ENCODE measurements around the gene TMEM42. TPM values are rescaled to one million over a fixed set of nuclear protein-coding genes. Genes with fewer than 3 reads are reported as not detected.
"Not testable (repeated sequence)": the region's sequence is repeated elsewhere in the genome, so short reads cannot be mapped to it uniquely, and the experiment has no call there.

TMEM42 gene
- 10 to 100 TPM; 12.1 to 16.9 TPM for total RNA-seq
- 18.1 TPM for polyA plus RNA-seq (2013, experiment 1 of 2)
- 16.3 TPM for polyA plus RNA-seq (2013, experiment 2 of 2)
- long read RNA-seq, experiment 1, transcript TMEM42-201 (3 exons, 1,026 nt), result major isoform, 8 of 15 reads
- long read RNA-seq, experiment 1, partial matches to known transcripts, result 0 of 15 reads
- long read RNA-seq, experiment 1, other reads (novel, unspliced or antisense), result 7 of 15 reads
- long read RNA-seq, experiment 2, partial matches to known transcripts, result 0 of 17 reads
- long read RNA-seq, experiment 2, other reads (novel, unspliced or antisense), result 10 of 17 reads
- long read RNA-seq, experiment 3, partial matches to known transcripts, result 0 of 4 reads
- long read RNA-seq, experiment 3, other reads (novel, unspliced or antisense), result 3 of 4 reads
- long read RNA-seq, experiment 4, transcript TMEM42-201 (3 exons, 1,026 nt), result major isoform, 9 of 32 reads
- long read RNA-seq, experiment 4, partial matches to known transcripts, result 0 of 32 reads
- long read RNA-seq, experiment 4, other reads (novel, unspliced or antisense), result 22 of 32 reads

GRCh38 chr3:44861412-44862225 lies at the start of gene TMEM42:
Gene TMEM42 (plus strand): TSS chr3:44861912. CDS start chr3:44861925, 13 bp downstream.
- 18 to 81% methylated on average over 20 to 91 of the region's 91 CpGs for WGBS, 2 experiments (ENCODE audit: insufficient coverage in 1 of 2, insufficient read length in 1 of 2)
- H3K4me1 Mint-ChIP-seq, result no peaks in the 10 kb centered on the region

GRCh38 chr3:44814751-44815150 lies 47.0 kb upstream of the TMEM42 start:
- TF ChIP-seq, protein P1, sequence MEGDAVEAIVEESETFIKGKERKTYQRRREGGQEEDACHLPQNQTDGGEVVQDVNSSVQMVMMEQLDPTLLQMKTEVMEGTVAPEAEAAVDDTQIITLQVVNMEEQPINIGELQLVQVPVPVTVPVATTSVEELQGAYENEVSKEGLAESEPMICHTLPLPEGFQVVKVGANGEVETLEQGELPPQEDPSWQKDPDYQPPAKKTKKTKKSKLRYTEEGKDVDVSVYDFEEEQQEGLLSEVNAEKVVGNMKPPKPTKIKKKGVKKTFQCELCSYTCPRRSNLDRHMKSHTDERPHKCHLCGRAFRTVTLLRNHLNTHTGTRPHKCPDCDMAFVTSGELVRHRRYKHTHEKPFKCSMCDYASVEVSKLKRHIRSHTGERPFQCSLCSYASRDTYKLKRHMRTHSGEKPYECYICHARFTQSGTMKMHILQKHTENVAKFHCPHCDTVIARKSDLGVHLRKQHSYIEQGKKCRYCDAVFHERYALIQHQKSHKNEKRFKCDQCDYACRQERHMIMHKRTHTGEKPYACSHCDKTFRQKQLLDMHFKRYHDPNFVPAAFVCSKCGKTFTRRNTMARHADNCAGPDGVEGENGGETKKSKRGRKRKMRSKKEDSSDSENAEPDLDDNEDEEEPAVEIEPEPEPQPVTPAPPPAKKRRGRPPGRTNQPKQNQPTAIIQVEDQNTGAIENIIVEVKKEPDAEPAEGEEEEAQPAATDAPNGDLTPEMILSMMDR (conservative IDR thresholded peaks at IDR 0.05), result no peak
- no peak overlapping the region for H3K27ac ChIP-seq (ENCODE audit: low read depth, low read length)
- H3K27me3 ChIP-seq (ENCODE audit: control insufficient read depth, insufficient read depth, low read length, poor library complexity, severe bottlenecking), result no peaks in the 10 kb centered on the region
- no peak overlapping the region for H3K4me3 Mint-ChIP-seq
- H3K36me3 ChIP-seq (ENCODE audit: control insufficient read depth, insufficient read depth, low read length), result peaks cover 39% of the 10 kb centered on the region
- no peak overlapping the region for H3K9ac ChIP-seq (ENCODE audit: extremely low read depth, low read length, poor library complexity, severe bottlenecking)
- no peaks in the 10 kb centered on the region for H3K4me1 Mint-ChIP-seq
- no peaks in the 10 kb centered on the region for H3K4me1 ChIP-seq (ENCODE audit: control insufficient read depth, insufficient read depth, low read length)
- no peak overlapping the region for H3K27ac Mint-ChIP-seq
- H3K9me3 ChIP-seq (ENCODE audit: control insufficient read depth, low read length), result no peaks in the 10 kb centered on the region
- H3K27me3 Mint-ChIP-seq (ENCODE audit: insufficient read depth), result no peaks in the 10 kb centered on the region
- no peak for DNase-seq
- peaks cover 72% of the 10 kb centered on the region for H3K36me3 Mint-ChIP-seq (ENCODE audit: low read depth)
- no peak overlapping the region for H3K4me3 ChIP-seq (ENCODE audit: low read length)
- peaks cover 34% of the 10 kb centered on the region for H3K9me3 Mint-ChIP-seq
- 93 to 100% methylated on average over 2 to 6 of the region's 6 CpGs for WGBS, 2 experiments (ENCODE audit: insufficient coverage in 1 of 2, insufficient read length in 1 of 2)

More at GRCh38 chr3:44861412-44862225, at the start of gene TMEM42:
- DNase-seq, result peak; percentile 97
- TF ChIP-seq, protein P1 (conservative IDR thresholded peaks at IDR 0.05), result peak; percentile 64
- no peaks in the 10 kb centered on the region for H3K27me3 ChIP-seq (ENCODE audit: control insufficient read depth, insufficient read depth, low read length, poor library complexity, severe bottlenecking)
- peak within 1 kb of the TSS; percentile 79 for H3K4me3 ChIP-seq (ENCODE audit: low read length)
- no peaks in the 10 kb centered on the region for H3K4me1 ChIP-seq (ENCODE audit: control insufficient read depth, insufficient read depth, low read length)
- Mint-ChIP-seq H3K27ac (peak within 1 kb of the TSS; percentile 92), H3K4me3 (peak within 1 kb of the TSS; percentile 68), H3K27me3 (ENCODE audit: insufficient read depth) (no peaks in the 10 kb centered on the region), H3K9me3 (peaks cover 5% of the 10 kb centered on the region), H3K36me3 (ENCODE audit: low read depth) (peaks cover 15% of the 10 kb centered on the region)
- H3K36me3 ChIP-seq (ENCODE audit: control insufficient read depth, insufficient read depth, low read length), result peaks cover 5% of the 10 kb centered on the region
- no peak within 1 kb of the TSS for H3K27ac ChIP-seq (ENCODE audit: low read depth, low read length)
- H3K9me3 ChIP-seq (ENCODE audit: control insufficient read depth, low read length), result no peaks in the 10 kb centered on the region
- peak within 1 kb of the TSS; percentile 34 for H3K9ac ChIP-seq (ENCODE audit: extremely low read depth, low read length, poor library complexity, severe bottlenecking)

- 100% methylated on average over 1 of the region's 2 CpGs; no CpG with 5 or more reads in 1 of the 2 experiments for WGBS, 2 experiments (ENCODE audit: insufficient coverage in 1 of 2, insufficient read length in 1 of 2)
- peaks cover 74% of the 10 kb centered on the region for H3K36me3 Mint-ChIP-seq (ENCODE audit: low read depth)
Measured at GRCh38 chr3:44816334-44816733, 45.4 kb upstream of the TMEM42 start.

GRCh38 chr3:44821206-44821605 lies 40.5 kb upstream of the TMEM42 start:
- not testable (repeated sequence) for H3K27ac ChIP-seq (ENCODE audit: low read depth, low read length); H3K27me3 ChIP-seq (ENCODE audit: control insufficient read depth, insufficient read depth, low read length, poor library complexity, severe bottlenecking); H3K9me3 ChIP-seq (ENCODE audit: control insufficient read depth, low read length); H3K4me3 Mint-ChIP-seq; H3K4me3 ChIP-seq (ENCODE audit: low read length); H3K27me3 Mint-ChIP-seq (ENCODE audit: insufficient read depth); H3K4me1 Mint-ChIP-seq; H3K4me1 ChIP-seq (ENCODE audit: control insufficient read depth, insufficient read depth, low read length); H3K27ac Mint-ChIP-seq; DNase-seq; H3K9ac ChIP-seq (ENCODE audit: extremely low read depth, low read length, poor library complexity, severe bottlenecking)
- Mint-ChIP-seq H3K36me3 (ENCODE audit: low read depth) (peaks cover 77% of the 10 kb centered on the region), H3K9me3 (peaks cover 70% of the 10 kb centered on the region)
- peaks cover 30% of the 10 kb centered on the region for H3K36me3 ChIP-seq (ENCODE audit: control insufficient read depth, insufficient read depth, low read length)
- 97% methylated on average over 33 of the region's 34 CpGs; no CpG with 5 or more reads in 1 of the 2 experiments for WGBS, 2 experiments (ENCODE audit: insufficient coverage in 1 of 2, insufficient read length in 1 of 2)

More at GRCh38 chr3:44816334-44816733, 45.4 kb upstream of the TMEM42 start:
- H3K9me3 Mint-ChIP-seq, result peaks cover 40% of the 10 kb centered on the region
- H3K27ac ChIP-seq (ENCODE audit: low read depth, low read length); H3K4me1 Mint-ChIP-seq; DNase-seq; H3K4me1 ChIP-seq (ENCODE audit: control insufficient read depth, insufficient read depth, low read length); H3K4me3 ChIP-seq (ENCODE audit: low read length); H3K27ac Mint-ChIP-seq; H3K9ac ChIP-seq (ENCODE audit: extremely low read depth, low read length, poor library complexity, severe bottlenecking); H3K9me3 ChIP-seq (ENCODE audit: control insufficient read depth, low read length); H3K4me3 Mint-ChIP-seq; H3K27me3 ChIP-seq (ENCODE audit: control insufficient read depth, insufficient read depth, low read length, poor library complexity, severe bottlenecking); H3K27me3 Mint-ChIP-seq (ENCODE audit: insufficient read depth): not testable (repeated sequence)
- H3K36me3 ChIP-seq (ENCODE audit: control insufficient read depth, insufficient read depth, low read length), result peaks cover 34% of the 10 kb centered on the region
